ENCODE measurements around the gene AKAP8L.

The AKAP8L gene

GRCh38 chr19:15381864-15382263 is 36.9 kb downstream of the AKAP8L start:
- peaks cover 32% of the 10 kb centered on the region for H3K79me2 ChIP-seq (ENCODE audit: insufficient read depth, low read length)

GRCh38 chr19:15381429-15381828 is 37.4 kb downstream of the AKAP8L start:
- Histone ChIP-seq H3K4me1 (ENCODE audit: insufficient read depth, low read length, poor library complexity, severe bottlenecking) (peaks cover 20% of the 10 kb centered on the region), H3F3A (ENCODE audit: low read depth) (no peaks in the 10 kb centered on the region; the same call in 1 of the 2 replicates), H4K20me1 (ENCODE audit: insufficient read depth, low read length, poor library complexity, severe bottlenecking) (peaks cover 24% of the 10 kb centered on the region), H3K79me2 (ENCODE audit: insufficient read depth, low read length) (peaks cover 33% of the 10 kb centered on the region), H2AFZ (ENCODE audit: low read length) (no peak overlapping the region), H3K36me3 (ENCODE audit: insufficient read depth, low read length) (peaks cover 20% of the 10 kb centered on the region; the same call in 1 of the 2 replicates), H3K9ac (ENCODE audit: low read depth, low read length, poor library complexity, severe bottlenecking) (no peak overlapping the region), H3K9me3 (ENCODE audit: insufficient read depth, low read depth, low read length) (no peaks in the 10 kb centered on the region), H3K27me3 (ENCODE audit: insufficient read depth, low read length, poor library complexity, severe bottlenecking) (peaks cover 8% of the 10 kb centered on the region), H3K4me2 (ENCODE audit: low read depth, low read length, poor library complexity, severe bottlenecking) (no peak overlapping the region), H3K4me3 (ENCODE audit: low read length, poor library complexity, severe bottlenecking) (no peak overlapping the region), H3K9me2 (replicated peaks; ENCODE audit: low read depth, low read length) (no peaks in the 10 kb centered on the region)
- TF ChIP-seq, protein P1, sequence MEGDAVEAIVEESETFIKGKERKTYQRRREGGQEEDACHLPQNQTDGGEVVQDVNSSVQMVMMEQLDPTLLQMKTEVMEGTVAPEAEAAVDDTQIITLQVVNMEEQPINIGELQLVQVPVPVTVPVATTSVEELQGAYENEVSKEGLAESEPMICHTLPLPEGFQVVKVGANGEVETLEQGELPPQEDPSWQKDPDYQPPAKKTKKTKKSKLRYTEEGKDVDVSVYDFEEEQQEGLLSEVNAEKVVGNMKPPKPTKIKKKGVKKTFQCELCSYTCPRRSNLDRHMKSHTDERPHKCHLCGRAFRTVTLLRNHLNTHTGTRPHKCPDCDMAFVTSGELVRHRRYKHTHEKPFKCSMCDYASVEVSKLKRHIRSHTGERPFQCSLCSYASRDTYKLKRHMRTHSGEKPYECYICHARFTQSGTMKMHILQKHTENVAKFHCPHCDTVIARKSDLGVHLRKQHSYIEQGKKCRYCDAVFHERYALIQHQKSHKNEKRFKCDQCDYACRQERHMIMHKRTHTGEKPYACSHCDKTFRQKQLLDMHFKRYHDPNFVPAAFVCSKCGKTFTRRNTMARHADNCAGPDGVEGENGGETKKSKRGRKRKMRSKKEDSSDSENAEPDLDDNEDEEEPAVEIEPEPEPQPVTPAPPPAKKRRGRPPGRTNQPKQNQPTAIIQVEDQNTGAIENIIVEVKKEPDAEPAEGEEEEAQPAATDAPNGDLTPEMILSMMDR (conservative IDR thresholded peaks at IDR 0.05; ENCODE audit: low read length) = no peak
- TF ChIP-seq EZH2phosphoT487 (IDR thresholded peaks at IDR 0.05; ENCODE audit: borderline replicate concordance) = no peak

More at GRCh38 chr19:15381864-15382263, 36.9 kb downstream of the AKAP8L start:
- no peaks in the 10 kb centered on the region for H3K9me3 ChIP-seq (ENCODE audit: insufficient read depth, low read depth, low read length)
- peaks cover 19% of the 10 kb centered on the region for H4K20me1 ChIP-seq (ENCODE audit: insufficient read depth, low read length, poor library complexity, severe bottlenecking)
- H3K4me2 ChIP-seq (ENCODE audit: low read depth, low read length, poor library complexity, severe bottlenecking) = no peak overlapping the region
- no peaks in the 10 kb centered on the region for H3K9me2 ChIP-seq (replicated peaks; ENCODE audit: low read depth, low read length)
- H3F3A ChIP-seq (ENCODE audit: low read depth) = no peaks in the 10 kb centered on the region; the same call in 1 of the 2 replicates
- H3K27me3 ChIP-seq (ENCODE audit: insufficient read depth, low read length, poor library complexity, severe bottlenecking) = peaks cover 8% of the 10 kb centered on the region
- peaks cover 16% of the 10 kb centered on the region for H3K4me1 ChIP-seq (ENCODE audit: insufficient read depth, low read length, poor library complexity, severe bottlenecking)
- no peak overlapping the region for H2AFZ ChIP-seq (ENCODE audit: low read length)
- H3K9ac ChIP-seq (ENCODE audit: low read depth, low read length, poor library complexity, severe bottlenecking) = no peak overlapping the region
- TF ChIP-seq EZH2phosphoT487 (IDR thresholded peaks at IDR 0.05; ENCODE audit: borderline replicate concordance) = no peak
- TF ChIP-seq, protein P1 (conservative IDR thresholded peaks at IDR 0.05; ENCODE audit: low read length) = no peak
- H3K36me3 ChIP-seq (ENCODE audit: insufficient read depth, low read length) = peaks cover 25% of the 10 kb centered on the region; the same call in 1 of the 2 replicates
- no peak overlapping the region for H3K4me3 ChIP-seq (ENCODE audit: low read length, poor library complexity, severe bottlenecking)

GRCh38 chr19:15379999-15380647 is 38.7 kb downstream of the AKAP8L start:
- Histone ChIP-seq H3K27me3 (ENCODE audit: insufficient read depth, low read length, poor library complexity, severe bottlenecking) (peaks cover 8% of the 10 kb centered on the region), H4K20me1 (ENCODE audit: insufficient read depth, low read length, poor library complexity, severe bottlenecking) (peaks cover 34% of the 10 kb centered on the region), H3K79me2 (ENCODE audit: insufficient read depth, low read length) (peaks cover 40% of the 10 kb centered on the region), H3K4me1 (ENCODE audit: insufficient read depth, low read length, poor library complexity, severe bottlenecking) (peaks cover 22% of the 10 kb centered on the region), H3K4me3 (ENCODE audit: low read length, poor library complexity, severe bottlenecking) (peak overlapping the region; percentile 59), H3F3A (ENCODE audit: low read depth) (no peaks in the 10 kb centered on the region; the same call in 1 of the 2 replicates), H3K9ac (ENCODE audit: low read depth, low read length, poor library complexity, severe bottlenecking) (peak overlapping the region; percentile 44), H3K4me2 (ENCODE audit: low read depth, low read length, poor library complexity, severe bottlenecking) (peak overlapping the region; percentile 60), H3K9me3 (ENCODE audit: insufficient read depth, low read depth, low read length) (no peaks in the 10 kb centered on the region), H2AFZ (ENCODE audit: low read length) (no peak overlapping the region; the same call in 1 of the 2 replicates), H3K36me3 (ENCODE audit: insufficient read depth, low read length) (peaks cover 16% of the 10 kb centered on the region; the same call in 1 of the 2 replicates), H3K9me2 (replicated peaks; ENCODE audit: low read depth, low read length) (no peaks in the 10 kb centered on the region)
- TF ChIP-seq, protein P1 (conservative IDR thresholded peaks at IDR 0.05; ENCODE audit: low read length) = no peak
- no peak for TF ChIP-seq EZH2phosphoT487 (IDR thresholded peaks at IDR 0.05; ENCODE audit: borderline replicate concordance)

All from Loucy (cell line).